Measurements from ENCODE around the gene MAP3K5.

DNA sequence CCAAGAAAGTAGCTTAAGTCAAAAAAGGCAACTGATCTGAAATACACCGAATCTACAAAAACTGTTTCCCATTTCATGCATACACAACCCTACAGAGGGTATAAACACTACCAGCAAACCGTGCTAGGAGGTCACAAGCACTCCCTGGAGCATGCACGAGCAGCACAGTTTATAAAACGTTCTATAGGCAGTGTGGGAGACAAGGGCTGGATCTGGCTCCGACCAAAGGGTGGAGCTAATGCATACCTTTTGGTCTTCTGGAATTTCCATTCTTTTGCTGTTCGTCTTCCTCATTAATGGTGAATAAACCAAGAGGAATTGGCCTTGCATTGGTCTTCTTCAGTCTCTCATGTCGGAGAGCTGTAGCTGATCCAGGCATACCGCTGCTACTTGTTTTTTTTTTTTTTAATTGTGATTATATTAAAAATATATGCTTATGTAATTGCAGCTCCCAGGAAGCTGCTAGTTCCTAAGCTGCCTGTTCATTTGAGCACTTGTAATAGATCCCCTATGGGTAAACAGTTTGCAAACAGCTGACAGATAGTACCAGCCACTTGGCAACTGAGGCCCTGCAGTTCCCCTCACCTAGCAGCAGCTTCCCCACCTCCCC lies 266.6 kb downstream of the MAP3K5 start:
- TF ChIP-seq CTCF (IDR thresholded peaks at IDR 0.05), result no peak
- no peak for TF ChIP-seq POLR2AphosphoS5 (IDR thresholded peaks at IDR 0.05)
- TF ChIP-seq POLR2A (IDR thresholded peaks at IDR 0.05), result no peak

All from sigmoid colon (tissue), 4 donors.